ENCODE data around the gene CDKN1A.
A peak's percentile ranks its signal among the peaks of the same experiment; 100 is the strongest.

DNA sequence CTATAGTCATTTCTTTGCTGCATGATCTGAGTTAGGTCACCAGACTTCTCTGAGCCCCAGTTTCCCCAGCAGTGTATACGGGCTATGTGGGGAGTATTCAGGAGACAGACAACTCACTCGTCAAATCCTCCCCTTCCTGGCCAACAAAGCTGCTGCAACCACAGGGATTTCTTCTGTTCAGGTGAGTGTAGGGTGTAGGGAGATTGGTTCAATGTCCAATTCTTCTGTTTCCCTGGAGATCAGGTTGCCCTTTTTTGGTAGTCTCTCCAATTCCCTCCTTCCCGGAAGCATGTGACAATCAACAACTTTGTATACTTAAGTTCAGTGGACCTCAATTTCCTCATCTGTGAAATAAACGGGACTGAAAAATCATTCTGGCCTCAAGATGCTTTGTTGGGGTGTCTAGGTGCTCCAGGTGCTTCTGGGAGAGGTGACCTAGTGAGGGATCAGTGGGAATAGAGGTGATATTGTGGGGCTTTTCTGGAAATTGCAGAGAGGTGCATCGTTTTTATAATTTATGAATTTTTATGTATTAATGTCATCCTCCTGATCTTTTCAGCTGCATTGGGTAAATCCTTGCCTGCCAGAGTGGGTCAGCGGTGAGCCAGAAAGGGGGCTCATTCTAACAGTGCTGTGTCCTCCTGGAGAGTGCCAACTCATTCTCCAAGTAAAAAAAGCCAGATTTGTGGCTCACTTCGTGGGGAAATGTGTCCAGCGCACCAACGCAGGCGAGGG lies 594 bp upstream of the CDKN1A start:
- no peak for TF ChIP-seq ZNF121 (tag by site-specific recombination; IDR thresholded peaks at IDR 0.05)
- TF ChIP-seq, protein P1, sequence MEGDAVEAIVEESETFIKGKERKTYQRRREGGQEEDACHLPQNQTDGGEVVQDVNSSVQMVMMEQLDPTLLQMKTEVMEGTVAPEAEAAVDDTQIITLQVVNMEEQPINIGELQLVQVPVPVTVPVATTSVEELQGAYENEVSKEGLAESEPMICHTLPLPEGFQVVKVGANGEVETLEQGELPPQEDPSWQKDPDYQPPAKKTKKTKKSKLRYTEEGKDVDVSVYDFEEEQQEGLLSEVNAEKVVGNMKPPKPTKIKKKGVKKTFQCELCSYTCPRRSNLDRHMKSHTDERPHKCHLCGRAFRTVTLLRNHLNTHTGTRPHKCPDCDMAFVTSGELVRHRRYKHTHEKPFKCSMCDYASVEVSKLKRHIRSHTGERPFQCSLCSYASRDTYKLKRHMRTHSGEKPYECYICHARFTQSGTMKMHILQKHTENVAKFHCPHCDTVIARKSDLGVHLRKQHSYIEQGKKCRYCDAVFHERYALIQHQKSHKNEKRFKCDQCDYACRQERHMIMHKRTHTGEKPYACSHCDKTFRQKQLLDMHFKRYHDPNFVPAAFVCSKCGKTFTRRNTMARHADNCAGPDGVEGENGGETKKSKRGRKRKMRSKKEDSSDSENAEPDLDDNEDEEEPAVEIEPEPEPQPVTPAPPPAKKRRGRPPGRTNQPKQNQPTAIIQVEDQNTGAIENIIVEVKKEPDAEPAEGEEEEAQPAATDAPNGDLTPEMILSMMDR (tag by site-specific recombination; IDR thresholded peaks at IDR 0.05): no peak; the same call in 1 of the 2 replicates
- no peak for TF ChIP-seq SETDB1 (IDR thresholded peaks at IDR 0.05; ENCODE audit: insufficient read length, low read length)
- TF ChIP-seq, protein P2, sequence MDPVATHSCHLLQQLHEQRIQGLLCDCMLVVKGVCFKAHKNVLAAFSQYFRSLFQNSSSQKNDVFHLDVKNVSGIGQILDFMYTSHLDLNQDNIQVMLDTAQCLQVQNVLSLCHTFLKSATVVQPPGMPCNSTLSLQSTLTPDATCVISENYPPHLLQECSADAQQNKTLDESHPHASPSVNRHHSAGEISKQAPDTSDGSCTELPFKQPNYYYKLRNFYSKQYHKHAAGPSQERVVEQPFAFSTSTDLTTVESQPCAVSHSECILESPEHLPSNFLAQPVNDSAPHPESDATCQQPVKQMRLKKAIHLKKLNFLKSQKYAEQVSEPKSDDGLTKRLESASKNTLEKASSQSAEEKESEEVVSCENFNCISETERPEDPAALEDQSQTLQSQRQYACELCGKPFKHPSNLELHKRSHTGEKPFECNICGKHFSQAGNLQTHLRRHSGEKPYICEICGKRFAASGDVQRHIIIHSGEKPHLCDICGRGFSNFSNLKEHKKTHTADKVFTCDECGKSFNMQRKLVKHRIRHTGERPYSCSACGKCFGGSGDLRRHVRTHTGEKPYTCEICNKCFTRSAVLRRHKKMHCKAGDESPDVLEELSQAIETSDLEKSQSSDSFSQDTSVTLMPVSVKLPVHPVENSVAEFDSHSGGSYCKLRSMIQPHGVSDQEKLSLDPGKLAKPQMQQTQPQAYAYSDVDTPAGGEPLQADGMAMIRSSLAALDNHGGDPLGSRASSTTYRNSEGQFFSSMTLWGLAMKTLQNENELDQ (tag by site-specific recombination; IDR thresholded peaks at IDR 0.05; ENCODE audit: low read depth): no peak
- TF ChIP-seq PRDM1 (tag by site-specific recombination; IDR thresholded peaks at IDR 0.05): no peak
- TF ChIP-seq, protein P3, sequence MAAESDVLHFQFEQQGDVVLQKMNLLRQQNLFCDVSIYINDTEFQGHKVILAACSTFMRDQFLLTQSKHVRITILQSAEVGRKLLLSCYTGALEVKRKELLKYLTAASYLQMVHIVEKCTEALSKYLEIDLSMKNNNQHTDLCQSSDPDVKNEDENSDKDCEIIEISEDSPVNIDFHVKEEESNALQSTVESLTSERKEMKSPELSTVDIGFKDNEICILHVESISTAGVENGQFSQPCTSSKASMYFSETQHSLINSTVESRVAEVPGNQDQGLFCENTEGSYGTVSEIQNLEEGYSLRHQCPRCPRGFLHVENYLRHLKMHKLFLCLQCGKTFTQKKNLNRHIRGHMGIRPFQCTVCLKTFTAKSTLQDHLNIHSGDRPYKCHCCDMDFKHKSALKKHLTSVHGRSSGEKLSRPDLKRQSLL (tag by site-specific recombination; IDR thresholded peaks at IDR 0.05): no peak
- 0 out of 2 replicates have a peak, but pooled peaks have one; percentile 14 for TF ChIP-seq SALL2 (tag by site-specific recombination; IDR thresholded peaks at IDR 0.05; ENCODE audit: borderline replicate concordance)
- no peak for TF ChIP-seq ZFP37 (tag by site-specific recombination; IDR thresholded peaks at IDR 0.05)
- no peak for TF ChIP-seq KLF7 (tag by site-specific recombination; IDR thresholded peaks at IDR 0.05; ENCODE audit: borderline replicate concordance)
- TF ChIP-seq ZNF416 (tag by site-specific recombination; IDR thresholded peaks at IDR 0.05): no peak
